Endothelial cell of umbilical vein (primary cell): ENCODE data around the gene C17orf100. TPM values are rescaled to one million over a fixed set of nuclear protein-coding genes. Genes with fewer than 3 reads are reported as not detected.

Experiments
- BruUV-seq: library from RNA; stranded (reverse); fragments of 400-500 nt; replicated peaks from 2 replicates; lab custom pipeline; 2021; lab: Mats Ljungman, UMichigan
- CTCF ChIA-PET: fragments of 300-600, 350-600 bp; sonication (Branson Sonifier 250); formaldehyde crosslinking; loops from one replicate; lab custom pipeline; 2021; ENCODE audit warnings: antibody characterized with exemption, inconsistent platforms; lab: Charles Lee
- POLR2A ChIA-PET: fragments of 300-600, 350-600 bp; sonication (Branson Sonifier 250); formaldehyde crosslinking; loops from one replicate; lab custom pipeline; 2021; ENCODE audit warnings: antibody characterized with exemption, inconsistent platforms; lab: Charles Lee
- DNase-seq: peaks from one replicate; pipeline ENCODE4 v3.0.0-alpha.2; 2011; ENCODE audit warnings: low read depth, low spot score
- FAIRE-seq: peaks from 2 replicates; lab custom pipeline; 2011; peaks lifted over from hg19 to GRCh38; lab: Jason Lieb, UNC
- H2AFZ ChIP-seq: 2 replicates; pipeline ENCODE4 v1.6.0; 2012; ENCODE audit warnings: low read depth, low read length, control low read depth, inconsistent platforms
- H3K27ac ChIP-seq: 2 replicates; pipeline ENCODE4 v1.5.1; 2011; ENCODE audit warnings: low read depth, mild to moderate bottlenecking, control low read depth, low read length, moderate library complexity; ENCODE audit not compliant: insufficient read depth
- H3K27me3 ChIP-seq, 2 experiments: 2 replicates each; pipeline versions ENCODE4 v1.6.0 to v1.6.1; 2011; ENCODE audit warnings: low read length in 2 of 2, mixed read lengths in 1 of 2; ENCODE audit not compliant: control insufficient read depth in 2 of 2, insufficient read depth in 2 of 2
- H3K36me3 ChIP-seq, 2 experiments: 2 replicates in 1 of 2; 3 replicates in 1 of 2; pipeline ENCODE4 v1.5.1; 2011; ENCODE audit warnings: low read length in 2 of 2, mild to moderate bottlenecking in 1 of 2, moderate library complexity in 1 of 2; ENCODE audit not compliant: control insufficient read depth in 2 of 2, insufficient read depth in 2 of 2; ENCODE audit errors: extremely low read depth in 1 of 2
- H3K4me1 ChIP-seq: 3 replicates; pipeline ENCODE4 v1.5.1; 2011; ENCODE audit warnings: mild to moderate bottlenecking, low read length; ENCODE audit not compliant: control insufficient read depth, insufficient read depth; ENCODE audit errors: extremely low read depth
- H3K4me2 ChIP-seq: 2 replicates; pipeline ENCODE4 v1.6.1; 2011; ENCODE audit warnings: low read length, control low read depth, mixed read lengths; ENCODE audit not compliant: insufficient read depth
- H3K4me3 ChIP-seq, 3 experiments: fragments of 200-600 bp in 1 of 3; sonication (generic), shearing (Covaris generic) in 1 of 3; replicated peaks in 1 of 3; 2 replicates each; pipeline ENCODE4 v1.5.1; 2011 to 2016; ENCODE audit warnings: control low read depth in 3 of 3, low read length in 3 of 3, mild to moderate bottlenecking in 2 of 3, inconsistent platforms in 1 of 3, low read depth in 1 of 3, moderate library complexity in 1 of 3; ENCODE audit not compliant: insufficient read depth in 1 of 3
- H3K79me2 ChIP-seq: 2 replicates; pipeline ENCODE4 v1.6.0; 2012; ENCODE audit warnings: low read length, inconsistent platforms; ENCODE audit not compliant: control insufficient read depth, insufficient read depth
- H3K9ac ChIP-seq: replicated peaks from 2 replicates; pipeline ENCODE3; 2011; ENCODE audit warnings: low read length, control low read depth; ENCODE audit not compliant: insufficient read depth; ENCODE audit errors: extremely low read depth
- H3K9me1 ChIP-seq: replicated peaks from 3 replicates; pipeline ENCODE4 v1.6.0; 2011; ENCODE audit warnings: mild to moderate bottlenecking, low read length; ENCODE audit not compliant: control insufficient read depth, insufficient read depth; ENCODE audit errors: extremely low read depth
- H3K9me3 ChIP-seq: replicated peaks from 2 replicates; pipeline ENCODE4 v1.5.1; 2012; ENCODE audit warnings: low read length, inconsistent platforms; ENCODE audit not compliant: control insufficient read depth, insufficient read depth
- H4K20me1 ChIP-seq: replicated peaks from 2 replicates; pipeline ENCODE3; 2011; ENCODE audit warnings: mild to moderate bottlenecking, low read length; ENCODE audit not compliant: control insufficient read depth, insufficient read depth; ENCODE audit errors: extremely low read depth
- FOS ChIP-seq: IDR thresholded peaks from 2 replicates; pipeline ENCODE4 v1.6.1; 2011; ENCODE audit warnings: mild to moderate bottlenecking, low read length, moderate library complexity, borderline replicate concordance; ENCODE audit not compliant: insufficient read depth
- GATA2 ChIP-seq: IDR thresholded peaks from 2 replicates; pipeline ENCODE4 v1.7.0; 2011; ENCODE audit warnings: low read depth, mild to moderate bottlenecking, moderate library complexity, mixed read lengths, low read length; ENCODE audit not compliant: insufficient read length, insufficient read depth
- JUN ChIP-seq: IDR thresholded peaks from 2 replicates; pipeline ENCODE4 v1.6.1; 2011; ENCODE audit warnings: borderline replicate concordance, low read depth; ENCODE audit not compliant: insufficient read length, insufficient read depth
- POLR2A ChIP-seq: IDR thresholded peaks from 2 replicates; pipeline ENCODE4 v1.6.1; 2012; ENCODE audit warnings: low read depth, mild to moderate bottlenecking, control low read depth, low read length
- POLR2AphosphoS5 ChIP-seq: IDR thresholded peaks from 2 replicates; pipeline ENCODE4 v1.6.1; 2012; ENCODE audit warnings: low read depth, mild to moderate bottlenecking, control low read depth, low read length, moderate library complexity; ENCODE audit not compliant: insufficient read depth
- dilution Hi-C: fragments of 300-500 bp; cut with MboI; formaldehyde crosslinking; loops from one replicate; pipeline ENCODE4 v1.15.0; 2019; ENCODE audit warnings: low sequenced_read_pairs; ENCODE audit not compliant: extremely low pct_ligation_motif_present
- intact Hi-C: fragments of 100-400 bp; cut with micrococcal nuclease; formaldehyde crosslinking; loops from one replicate; pipeline ENCODE4 v1.10.0; 2022
- polyA plus RNA-seq, 4 experiments: library from polyadenylated mRNA; depleted of rRNA in 3 of 4; stranded (reverse) in 3 of 4; unstranded in 1 of 4; fragments of >200 nt; gene quantifications; 2 replicates each; pipeline versions ENCODE4 v1.2.1 to v1.2.3, GENCODE V29; 2011 to 2012; ENCODE audit warnings: missing spikeins in 1 of 4
- total RNA-seq: library from RNA; stranded (reverse); gene quantifications from 2 replicates; pipeline ENCODE4 v1.2.3, GENCODE V29; 2021
- TF ChIP-seq, protein P1 (sequence below), 2 donors: IDR thresholded peaks; 1 replicate in 1 of 2; 2 replicates in 1 of 2; pipeline ENCODE4 v1.5.1; 2011; ENCODE audit warnings: low read length in 2 of 2, mild to moderate bottlenecking in 2 of 2, moderate library complexity in 2 of 2, control low read depth in 1 of 2, inconsistent platforms in 1 of 2, low read depth in 1 of 2; ENCODE audit not compliant: insufficient read depth in 1 of 2; ENCODE audit errors: extremely low read depth in 1 of 2
- TF ChIP-seq, protein P2 (sequence below): IDR thresholded peaks from 2 replicates; pipeline ENCODE4 v1.6.1; 2011; ENCODE audit not compliant: insufficient read depth, insufficient read length

The C17orf100 gene
- total and polyA plus RNA-seq, 2 donors (not counting 3 experiments of a cell fraction or from before 2014, with no cell fraction given): 0.99 to 1.4 TPM

DNA sequence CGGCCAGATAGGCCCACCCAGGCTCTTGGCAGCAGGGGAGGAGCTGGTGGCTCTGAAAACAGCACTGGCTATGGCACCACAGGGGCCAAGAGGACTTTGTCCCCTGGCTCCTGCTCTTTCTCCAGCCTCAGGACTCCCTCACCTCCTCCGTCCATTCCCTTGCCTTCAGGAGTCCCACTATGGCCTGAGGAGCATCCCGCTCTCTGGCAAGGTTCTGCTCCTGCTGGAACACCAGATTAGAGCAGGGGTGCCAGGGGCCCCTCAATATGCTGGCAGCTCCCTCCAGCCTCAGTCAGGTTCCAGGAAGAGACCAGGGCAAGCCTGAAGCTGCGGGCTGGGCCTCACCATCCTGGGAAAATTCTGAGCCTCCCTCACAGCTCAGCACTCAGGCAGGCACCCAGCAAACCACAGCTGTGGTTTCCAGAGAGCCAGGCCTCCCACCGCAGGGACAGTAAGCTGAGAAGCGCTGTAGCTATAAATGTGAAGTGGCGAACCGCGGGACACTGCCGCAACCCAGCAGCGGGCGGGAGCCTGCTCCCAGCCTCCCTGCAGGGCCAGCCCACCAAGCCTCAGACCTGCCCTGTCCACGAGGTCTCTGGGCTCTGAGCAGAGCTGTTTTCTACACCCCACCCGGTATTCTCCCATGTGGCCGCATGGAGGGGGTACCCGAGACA is 25.7 kb downstream of the C17orf100 start:
- no peak for FAIRE-seq
- dilution Hi-C loops (no loop called here), intact Hi-C loops (no loop called here)
- Histone ChIP-seq H2AFZ (no peak overlapping the region), H3K27me3 (peaks cover 2 to 7% of the 10 kb centered on the region in 2 experiments), H3K4me1 (no peaks in the 10 kb centered on the region), H3K9me1 (no peaks in the 10 kb centered on the region), H3K27ac (no peak overlapping the region), H3K36me3 (no peaks in the 10 kb centered on the region), H3K79me2 (no peaks in the 10 kb centered on the region), H3K9ac (no peak overlapping the region), H3K9me3 (no peaks in the 10 kb centered on the region), H3K4me2 (no peak overlapping the region), H4K20me1 (no peaks in the 10 kb centered on the region), H3K4me3 (no peak overlapping the region)
- CTCF ChIA-PET: interaction anchor here (0.7 to 1.4 kb wide), 4 partner anchors 24 to 233 kb away, joined by 3 to 4 read pairs (median 3); no protein-coding TSS in a partner anchor
- no peak for DNase-seq
- POLR2A ChIA-PET: no interaction called here
- BruUV-seq: no TSS peak
- TF ChIP-seq, protein P1, sequence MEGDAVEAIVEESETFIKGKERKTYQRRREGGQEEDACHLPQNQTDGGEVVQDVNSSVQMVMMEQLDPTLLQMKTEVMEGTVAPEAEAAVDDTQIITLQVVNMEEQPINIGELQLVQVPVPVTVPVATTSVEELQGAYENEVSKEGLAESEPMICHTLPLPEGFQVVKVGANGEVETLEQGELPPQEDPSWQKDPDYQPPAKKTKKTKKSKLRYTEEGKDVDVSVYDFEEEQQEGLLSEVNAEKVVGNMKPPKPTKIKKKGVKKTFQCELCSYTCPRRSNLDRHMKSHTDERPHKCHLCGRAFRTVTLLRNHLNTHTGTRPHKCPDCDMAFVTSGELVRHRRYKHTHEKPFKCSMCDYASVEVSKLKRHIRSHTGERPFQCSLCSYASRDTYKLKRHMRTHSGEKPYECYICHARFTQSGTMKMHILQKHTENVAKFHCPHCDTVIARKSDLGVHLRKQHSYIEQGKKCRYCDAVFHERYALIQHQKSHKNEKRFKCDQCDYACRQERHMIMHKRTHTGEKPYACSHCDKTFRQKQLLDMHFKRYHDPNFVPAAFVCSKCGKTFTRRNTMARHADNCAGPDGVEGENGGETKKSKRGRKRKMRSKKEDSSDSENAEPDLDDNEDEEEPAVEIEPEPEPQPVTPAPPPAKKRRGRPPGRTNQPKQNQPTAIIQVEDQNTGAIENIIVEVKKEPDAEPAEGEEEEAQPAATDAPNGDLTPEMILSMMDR (IDR thresholded peaks at IDR 0.05; ENCODE audit: extremely low read depth in 1 of 2, insufficient read depth in 1 of 2, low read depth in 1 of 2, low read length in 2 of 2): no peak
- TF ChIP-seq, protein P2, sequence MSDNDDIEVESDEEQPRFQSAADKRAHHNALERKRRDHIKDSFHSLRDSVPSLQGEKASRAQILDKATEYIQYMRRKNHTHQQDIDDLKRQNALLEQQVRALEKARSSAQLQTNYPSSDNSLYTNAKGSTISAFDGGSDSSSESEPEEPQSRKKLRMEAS: no peak
- TF ChIP-seq JUN (no peak), FOS (no peak), POLR2A (no peak), GATA2 (no peak), POLR2AphosphoS5 (no peak)
